GM18526 (cell line): Measurements from ENCODE around the gene ROBO1.

Experiments used
- POLR2A ChIP-seq: IDR thresholded peaks from 3 replicates; pipeline ENCODE4 v1.6.1; 2011; ENCODE audit not compliant: insufficient read length; ENCODE audit errors: extremely low read depth

ROBO1 gene

DNA sequence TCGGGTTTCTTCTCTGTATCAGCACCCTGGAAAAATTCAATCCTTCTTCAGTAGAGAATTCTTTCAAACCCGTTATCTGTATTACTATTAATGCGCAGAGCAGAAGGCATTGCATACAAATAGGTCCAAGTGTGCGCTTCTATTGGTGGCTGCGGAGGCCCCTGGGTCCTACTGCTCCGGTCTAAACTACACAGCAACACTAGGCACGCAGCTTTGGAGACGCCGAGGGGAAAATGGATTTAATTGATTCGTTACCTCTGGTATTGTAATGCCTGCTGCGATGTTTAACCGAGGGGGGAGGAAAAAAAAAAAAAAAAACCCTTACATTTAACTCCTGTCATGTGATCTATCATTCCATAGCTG is at the start of gene ROBO1:
TSS of gene ROBO1 (minus strand) at position 94 of the 363 bp plus-strand sequence.
- TF ChIP-seq POLR2A: no peak

DNA sequence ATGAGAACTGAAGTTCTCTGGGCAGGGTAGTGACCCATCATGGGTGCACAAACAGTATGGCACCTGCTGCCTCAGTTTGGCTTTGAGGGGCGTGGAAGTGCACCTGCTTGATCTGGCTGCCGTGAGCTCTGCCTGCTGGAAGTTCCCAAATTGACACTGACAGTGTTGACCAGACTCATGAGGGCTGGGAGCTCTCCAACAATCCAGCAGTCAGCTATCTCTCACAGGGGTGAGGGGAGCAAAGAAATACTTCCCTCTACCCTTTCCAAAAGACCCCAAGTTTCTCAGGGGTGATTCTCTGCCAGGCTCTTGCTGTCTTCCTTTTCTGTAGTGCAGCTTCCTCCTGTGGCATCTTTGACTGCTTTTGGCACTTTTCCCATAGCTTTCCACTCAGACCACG is 49.4 kb upstream of the ROBO1 start:
- no peak for TF ChIP-seq POLR2A

DNA sequence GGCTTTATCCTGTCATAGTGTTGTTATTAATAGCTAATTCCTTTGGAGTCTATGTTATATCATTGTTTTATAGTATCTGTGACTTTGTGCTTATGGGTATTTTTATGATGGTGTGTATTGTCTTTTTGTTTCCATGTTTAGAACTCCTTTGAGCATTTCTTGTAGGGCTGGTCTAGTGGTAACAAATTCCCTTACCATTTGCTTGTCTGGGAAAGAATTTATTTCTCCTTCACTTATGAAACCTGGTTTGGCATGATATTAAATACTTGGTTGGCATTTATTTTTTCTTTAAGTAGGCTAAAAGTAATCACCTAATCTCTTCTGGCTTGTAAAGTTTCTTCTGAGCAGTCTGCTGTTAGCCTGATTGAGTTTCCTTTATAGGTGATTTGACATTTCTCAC is 47.7 kb upstream of the ROBO1 start:
- TF ChIP-seq POLR2A: no peak

DNA sequence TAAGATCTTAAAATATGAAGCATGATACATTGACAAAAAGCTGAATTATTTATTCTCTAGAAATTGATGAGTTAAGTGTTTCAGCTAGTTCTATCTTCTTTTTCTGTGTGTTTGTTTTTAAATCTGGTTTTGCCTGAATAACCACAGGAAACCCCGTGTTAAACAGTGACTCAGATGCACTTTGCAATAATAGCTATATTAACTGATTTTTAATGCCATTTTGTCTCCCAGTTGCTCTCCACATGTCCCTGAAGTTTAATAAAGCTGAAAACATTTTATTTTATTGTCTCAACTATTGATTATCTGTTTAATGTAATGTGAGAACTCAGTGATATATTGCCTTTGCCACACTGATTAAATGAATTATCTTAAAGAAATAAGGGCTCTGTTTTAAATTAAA is 42.8 kb upstream of the ROBO1 start:
- no peak for TF ChIP-seq POLR2A

DNA sequence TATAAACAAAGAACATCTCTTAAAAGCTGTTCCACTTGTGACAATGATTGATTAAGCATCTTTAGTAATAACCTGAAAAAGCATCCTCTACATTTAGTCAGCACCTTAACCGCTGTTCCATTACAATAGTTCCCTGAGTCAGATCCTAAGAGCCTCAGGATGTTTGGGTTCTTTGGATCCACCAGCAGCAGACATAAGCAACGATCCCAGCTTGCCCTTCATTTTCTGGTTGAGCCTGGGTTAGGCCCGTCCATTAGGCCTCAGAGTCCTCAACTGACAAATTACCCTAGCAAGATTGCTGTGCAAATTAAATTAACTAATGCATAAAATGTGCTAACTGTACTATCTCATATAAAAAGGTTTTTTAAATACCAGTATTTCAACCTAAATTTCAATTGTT is 42.3 kb upstream of the ROBO1 start:
- TF ChIP-seq POLR2A: no peak

DNA sequence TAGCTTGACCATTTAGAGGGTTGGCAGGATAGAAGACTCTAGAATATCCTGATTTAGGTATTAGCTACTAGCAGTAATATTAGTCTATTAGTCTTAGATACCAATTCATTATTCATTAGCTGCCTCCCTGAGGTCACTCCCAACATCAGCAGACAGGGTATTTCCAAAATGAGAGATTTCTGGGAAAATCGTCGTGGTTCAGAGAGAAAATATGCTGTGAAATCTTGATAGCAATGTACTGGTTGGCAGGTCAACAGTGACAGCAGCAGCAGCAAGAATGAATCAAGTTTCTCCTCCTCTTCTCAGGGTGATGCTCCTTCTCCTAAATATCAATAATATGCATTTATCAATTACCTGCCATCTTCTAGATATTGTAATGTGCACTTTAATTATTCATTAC is 41.3 kb upstream of the ROBO1 start:
- TF ChIP-seq POLR2A: no peak

DNA sequence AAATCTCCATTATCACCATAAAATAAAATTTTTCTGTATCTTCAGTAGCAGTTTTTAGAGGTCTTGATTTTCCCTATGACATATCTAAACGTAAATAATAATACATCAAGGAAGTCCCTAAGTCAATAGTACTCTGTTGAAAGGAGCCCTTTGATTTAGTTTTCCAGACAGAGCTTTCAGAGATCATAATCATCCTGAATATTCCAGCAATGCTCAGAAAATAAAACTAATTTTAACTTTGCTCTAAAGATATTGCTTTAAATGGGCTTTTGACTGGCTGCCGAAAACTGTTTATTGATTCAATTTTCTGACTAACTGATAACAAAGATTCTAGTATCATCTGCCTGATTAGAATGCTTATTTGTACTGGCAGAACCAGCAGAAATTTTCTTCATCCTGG is 40.7 kb upstream of the ROBO1 start:
- no peak for TF ChIP-seq POLR2A

DNA sequence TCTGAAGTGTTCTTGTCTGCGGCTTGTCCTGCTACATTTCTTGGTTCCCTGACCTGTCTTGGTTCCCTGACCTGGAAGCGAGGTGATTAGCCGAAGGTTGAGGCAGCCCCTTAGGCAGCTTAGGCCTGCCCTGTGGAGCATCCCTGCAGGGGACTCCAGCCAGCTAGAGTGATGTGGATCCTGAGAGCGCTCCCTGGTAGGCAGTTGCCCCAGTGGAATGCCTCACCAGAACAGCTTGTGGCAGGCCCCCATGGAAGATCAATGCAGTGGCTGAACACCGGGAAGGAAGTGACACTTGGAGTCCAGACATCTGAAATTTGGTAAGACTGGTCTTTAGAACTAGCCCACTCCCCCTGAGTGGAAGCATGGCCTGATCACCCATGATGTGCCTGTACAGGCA is 5.5 kb upstream of the ROBO1 start:
- TF ChIP-seq POLR2A: no peak

DNA sequence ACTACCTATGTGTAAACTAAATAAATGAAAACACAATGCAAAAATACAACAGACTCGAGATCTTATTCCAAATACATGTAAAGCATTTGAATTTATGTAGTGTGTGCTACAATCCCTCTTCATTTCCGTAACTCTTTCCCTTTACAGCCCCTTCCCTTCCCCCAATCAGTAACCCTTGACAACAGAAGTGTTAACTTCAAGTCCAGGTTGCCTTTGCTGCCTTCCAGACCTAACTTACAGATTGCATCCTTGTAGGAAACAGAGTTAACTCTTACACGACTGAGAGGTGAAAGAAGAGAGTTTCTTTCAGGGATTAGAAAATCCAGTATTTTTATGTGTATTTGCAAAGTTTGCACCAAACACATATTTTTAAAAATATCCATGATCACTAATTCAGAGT is 1.4 kb upstream of the ROBO1 start:
- TF ChIP-seq POLR2A: no peak

DNA sequence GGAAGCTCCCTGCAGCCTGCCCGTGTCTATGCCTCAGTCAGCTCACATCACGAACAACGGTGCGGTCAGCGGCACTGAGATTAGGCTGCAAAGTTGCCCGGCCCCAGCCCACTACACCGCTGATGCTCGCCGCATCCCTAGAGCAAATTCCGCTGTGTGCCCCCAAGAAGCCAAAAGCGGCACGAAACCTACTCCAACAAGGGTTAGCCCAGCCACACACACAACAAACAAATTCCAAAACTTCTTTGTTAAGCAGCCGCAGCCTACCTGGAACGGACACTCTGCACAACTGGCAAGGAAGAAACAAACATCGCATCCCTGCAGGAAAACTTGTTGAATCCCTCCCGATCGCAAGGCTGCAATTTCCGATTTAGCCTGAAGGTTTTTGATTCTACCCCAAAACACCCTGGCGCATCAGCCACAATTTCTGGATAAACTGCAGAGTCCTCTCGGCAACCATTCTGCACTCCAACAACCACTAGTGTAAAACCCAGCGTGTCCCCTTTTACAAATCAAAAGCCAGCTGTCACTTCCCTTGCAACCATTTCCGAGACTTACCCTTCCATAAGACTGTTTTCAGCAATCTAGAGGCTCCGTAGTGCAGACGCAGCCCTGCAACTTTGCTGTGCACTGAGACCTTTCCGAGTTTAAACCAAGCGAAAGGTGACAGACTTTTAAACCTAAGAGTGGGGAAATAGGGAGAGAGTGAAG is 449 bp downstream of the ROBO1 start:
- TF ChIP-seq POLR2A: no peak

DNA sequence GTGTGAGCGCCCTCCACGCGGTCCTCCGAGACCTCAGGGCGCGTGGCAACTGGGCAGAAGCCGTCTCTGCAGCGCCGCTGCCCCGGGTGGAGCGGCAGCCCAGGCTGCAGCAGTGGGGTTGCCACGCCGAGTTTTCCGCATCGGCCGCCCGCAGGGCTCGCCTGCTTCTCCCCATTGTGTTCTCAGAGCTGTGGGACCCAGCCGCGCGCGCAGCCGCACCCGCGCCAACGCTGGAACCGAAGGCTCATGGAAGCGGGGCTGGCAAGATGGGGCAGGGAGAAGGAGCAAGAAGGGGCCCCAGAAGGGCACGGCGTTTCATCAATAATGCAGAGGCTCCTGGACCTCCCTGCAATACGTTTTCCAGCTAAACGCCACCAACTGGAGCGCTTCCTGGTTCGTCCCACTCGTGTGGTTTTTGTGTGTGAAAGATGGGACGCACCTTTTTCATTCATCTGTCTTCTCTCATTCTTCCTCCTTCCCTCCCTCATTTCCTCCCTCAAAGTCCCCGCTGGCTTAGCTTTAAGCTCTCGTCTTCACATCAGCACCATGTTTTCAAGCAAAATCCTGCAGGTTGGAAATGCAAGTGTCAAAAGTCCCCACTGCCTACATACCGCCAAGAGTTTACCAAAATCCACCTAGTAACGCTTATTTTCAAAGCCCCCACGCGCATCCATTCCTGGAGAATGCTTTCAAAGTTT is 1.2 kb downstream of the ROBO1 start:
- TF ChIP-seq POLR2A: no peak

DNA sequence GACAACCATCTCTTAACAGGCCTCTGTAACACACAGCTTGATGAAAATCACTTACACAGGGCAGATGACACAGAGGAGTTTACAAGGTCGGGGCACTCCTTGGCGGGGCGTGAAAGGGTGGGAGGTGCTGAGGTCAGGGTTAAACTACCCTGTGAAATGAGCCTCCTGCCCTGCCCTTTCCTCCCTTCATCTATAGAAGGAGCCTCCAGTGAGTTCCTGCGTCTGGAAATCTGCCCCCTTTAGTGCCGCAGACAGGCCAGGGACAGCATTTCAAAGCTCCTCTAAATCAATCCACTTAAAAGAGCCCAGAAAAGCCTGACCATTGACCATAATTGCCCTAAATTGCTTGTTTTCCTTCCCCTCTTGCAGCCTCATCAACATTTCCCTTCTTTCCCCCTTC is 1.9 kb downstream of the ROBO1 start:
- TF ChIP-seq POLR2A: no peak

DNA sequence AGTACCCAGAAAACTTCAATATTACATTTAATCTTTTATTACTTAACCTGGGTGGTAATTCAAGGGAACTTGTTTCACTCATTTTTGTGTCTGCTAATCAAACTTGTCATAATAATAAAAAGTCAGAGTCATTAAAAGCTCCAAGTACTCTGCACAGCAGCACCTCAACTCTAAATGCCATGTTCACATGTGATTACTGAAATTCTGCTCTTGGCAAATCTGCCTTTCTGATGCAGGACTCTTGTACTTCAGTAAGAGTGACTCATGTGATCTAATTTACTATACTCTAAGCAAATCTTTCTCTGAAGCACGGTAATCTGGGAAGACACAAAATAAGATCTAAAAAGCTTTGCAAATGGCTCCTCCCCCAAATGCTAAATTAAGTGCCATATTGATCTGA is 6.4 kb downstream of the ROBO1 start:
- no peak for TF ChIP-seq POLR2A

DNA sequence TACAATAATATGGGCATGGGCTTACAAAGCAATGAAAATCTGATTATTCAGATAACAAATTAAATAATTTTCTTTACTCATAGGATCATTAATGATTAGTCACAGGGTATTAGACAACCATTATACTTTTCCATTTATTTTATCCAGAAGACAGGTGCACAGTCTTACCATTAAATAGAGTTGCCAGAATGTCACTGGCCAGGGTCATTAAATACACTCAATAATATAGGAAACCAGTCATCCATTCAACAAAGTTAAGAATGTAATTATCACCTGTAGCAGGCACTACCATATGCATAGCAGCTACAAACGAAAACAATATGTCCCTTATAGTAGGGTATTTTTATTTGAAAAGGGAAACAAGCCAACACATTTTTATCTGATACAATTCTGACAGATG is 16.1 kb downstream of the ROBO1 start:
- TF ChIP-seq POLR2A: no peak

DNA sequence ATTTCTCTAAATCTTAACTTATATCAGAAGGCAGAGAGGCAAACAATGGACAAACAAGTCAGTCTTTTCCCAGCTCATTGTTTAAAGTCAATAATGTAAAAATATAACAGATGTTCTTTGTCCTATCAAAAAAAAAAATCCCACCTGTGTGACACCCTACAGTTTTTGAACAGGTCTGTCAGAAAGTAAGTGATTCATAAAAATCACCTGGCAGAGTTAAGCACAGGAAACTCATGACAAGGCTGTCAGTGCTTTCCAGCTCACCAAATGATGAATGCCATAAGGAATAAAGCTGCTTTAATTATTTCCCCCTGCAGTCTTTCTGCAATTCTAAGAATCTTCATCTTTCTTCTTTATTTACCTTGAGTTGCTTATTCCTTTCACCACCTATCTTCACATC is 30.3 kb downstream of the ROBO1 start:
- TF ChIP-seq POLR2A: no peak

DNA sequence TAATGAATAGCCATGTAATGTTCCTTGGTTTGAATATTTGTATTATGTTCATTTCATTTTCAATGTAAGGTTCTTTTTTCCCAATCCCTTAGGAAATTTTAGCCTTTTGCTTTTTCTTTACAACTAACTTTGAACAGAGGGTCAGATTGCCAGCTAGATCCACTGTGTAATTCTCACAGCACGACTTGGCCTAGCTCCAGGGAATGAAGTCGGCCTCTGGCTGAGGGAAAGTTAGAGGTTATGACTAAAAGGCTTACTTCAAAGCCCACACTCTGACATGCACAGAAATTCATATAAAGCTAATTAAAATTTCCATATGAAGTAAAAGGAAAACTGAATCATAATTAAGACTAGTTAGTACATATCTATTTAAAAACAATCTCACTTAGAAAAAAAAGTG is 38.7 kb downstream of the ROBO1 start:
- TF ChIP-seq POLR2A: no peak

DNA sequence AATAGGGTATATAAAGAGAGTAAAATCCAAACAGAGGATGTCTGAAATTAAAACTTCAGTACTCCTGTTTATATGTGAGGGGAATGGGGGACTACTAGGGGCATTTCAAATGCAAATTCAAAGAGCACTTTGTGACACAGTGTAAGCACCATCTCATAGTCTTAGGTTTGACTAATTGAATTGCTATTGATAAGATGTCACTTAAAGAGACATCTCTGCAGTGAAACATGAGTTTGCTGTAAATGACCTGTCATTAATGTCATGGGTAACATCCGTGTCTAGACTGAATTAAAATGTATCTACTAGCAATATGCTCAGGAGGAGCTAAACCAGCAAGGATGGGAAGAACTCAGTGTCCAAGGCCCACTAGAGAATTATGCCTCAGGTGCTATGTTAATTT is 41.0 kb downstream of the ROBO1 start:
- no peak for TF ChIP-seq POLR2A
